ENCODE measurements around the gene GFRA4. TPM values are rescaled to one million over a fixed set of nuclear protein-coding genes. Genes with fewer than 3 reads are reported as not detected.

Gene GFRA4
- total and polyA plus RNA-seq, 2 experiments from 2014 or later, result not detected

DNA sequence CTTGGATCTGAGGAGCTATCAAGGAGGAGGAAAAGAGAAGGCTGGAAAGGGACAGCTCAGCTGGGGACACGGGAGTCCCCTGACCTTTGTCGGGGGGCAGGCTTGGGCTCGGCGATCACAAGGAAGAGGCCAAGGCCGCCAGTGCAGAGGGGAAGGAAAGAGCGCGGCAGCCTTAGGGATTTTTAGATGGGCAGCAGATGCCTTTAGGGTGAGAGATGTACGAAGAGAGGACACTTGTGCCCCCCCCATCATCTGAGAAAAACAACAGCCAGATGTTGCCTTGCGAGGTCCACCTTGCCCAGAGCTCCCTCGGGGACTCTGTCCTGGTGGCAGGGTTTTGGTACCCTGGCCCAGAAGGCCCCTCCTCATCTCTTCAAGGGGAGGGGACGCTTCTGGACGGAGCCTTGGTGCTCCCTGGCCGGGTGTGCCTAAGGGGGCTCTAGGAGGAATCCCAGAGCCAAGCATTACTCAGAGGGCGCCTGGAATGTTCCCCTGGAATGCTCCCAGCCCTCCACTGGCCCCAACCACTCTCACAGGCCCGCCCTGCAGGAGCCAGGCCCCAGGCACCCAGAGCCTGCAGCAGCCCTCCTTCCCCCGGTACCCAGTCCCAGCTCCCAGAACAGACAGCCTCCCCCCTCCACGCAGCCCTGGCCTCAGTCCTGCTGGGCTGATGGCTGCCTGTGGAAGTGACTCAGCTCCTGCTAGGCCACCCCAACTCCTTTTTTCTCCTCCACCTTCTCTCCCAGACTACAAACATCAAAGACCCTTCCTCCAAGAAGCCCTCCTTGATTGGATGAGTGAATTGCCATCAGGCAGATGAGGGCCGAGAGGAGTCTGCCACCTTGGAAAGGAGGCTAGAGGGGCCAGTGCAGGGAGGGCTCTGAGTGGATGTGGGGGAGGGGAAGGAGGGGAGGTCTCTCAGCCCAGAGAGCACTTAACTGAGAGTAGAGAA, 16.8 kb upstream of the GFRA4 start:
- no peak overlapping the region for H3K27ac ChIP-seq
- H3K4me3 ChIP-seq, result no peak overlapping the region
- no peaks in the 10 kb centered on the region for H3K9me3 ChIP-seq (ENCODE audit: low read depth)
- TF ChIP-seq, protein P1, sequence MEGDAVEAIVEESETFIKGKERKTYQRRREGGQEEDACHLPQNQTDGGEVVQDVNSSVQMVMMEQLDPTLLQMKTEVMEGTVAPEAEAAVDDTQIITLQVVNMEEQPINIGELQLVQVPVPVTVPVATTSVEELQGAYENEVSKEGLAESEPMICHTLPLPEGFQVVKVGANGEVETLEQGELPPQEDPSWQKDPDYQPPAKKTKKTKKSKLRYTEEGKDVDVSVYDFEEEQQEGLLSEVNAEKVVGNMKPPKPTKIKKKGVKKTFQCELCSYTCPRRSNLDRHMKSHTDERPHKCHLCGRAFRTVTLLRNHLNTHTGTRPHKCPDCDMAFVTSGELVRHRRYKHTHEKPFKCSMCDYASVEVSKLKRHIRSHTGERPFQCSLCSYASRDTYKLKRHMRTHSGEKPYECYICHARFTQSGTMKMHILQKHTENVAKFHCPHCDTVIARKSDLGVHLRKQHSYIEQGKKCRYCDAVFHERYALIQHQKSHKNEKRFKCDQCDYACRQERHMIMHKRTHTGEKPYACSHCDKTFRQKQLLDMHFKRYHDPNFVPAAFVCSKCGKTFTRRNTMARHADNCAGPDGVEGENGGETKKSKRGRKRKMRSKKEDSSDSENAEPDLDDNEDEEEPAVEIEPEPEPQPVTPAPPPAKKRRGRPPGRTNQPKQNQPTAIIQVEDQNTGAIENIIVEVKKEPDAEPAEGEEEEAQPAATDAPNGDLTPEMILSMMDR (IDR thresholded peaks at IDR 0.05; ENCODE audit: low read depth, low read length), result no peak
- peaks cover 32% of the 10 kb centered on the region for H3K27me3 ChIP-seq
- H3K36me3 ChIP-seq, result no peaks in the 10 kb centered on the region
- DNase-seq (ENCODE audit: low read depth in 1 of 2, low spot score in 1 of 2), result peak in 1 of 2 donors; percentile 77
- no peaks in the 10 kb centered on the region for H3K4me1 ChIP-seq (ENCODE audit: low read depth)

DNA sequence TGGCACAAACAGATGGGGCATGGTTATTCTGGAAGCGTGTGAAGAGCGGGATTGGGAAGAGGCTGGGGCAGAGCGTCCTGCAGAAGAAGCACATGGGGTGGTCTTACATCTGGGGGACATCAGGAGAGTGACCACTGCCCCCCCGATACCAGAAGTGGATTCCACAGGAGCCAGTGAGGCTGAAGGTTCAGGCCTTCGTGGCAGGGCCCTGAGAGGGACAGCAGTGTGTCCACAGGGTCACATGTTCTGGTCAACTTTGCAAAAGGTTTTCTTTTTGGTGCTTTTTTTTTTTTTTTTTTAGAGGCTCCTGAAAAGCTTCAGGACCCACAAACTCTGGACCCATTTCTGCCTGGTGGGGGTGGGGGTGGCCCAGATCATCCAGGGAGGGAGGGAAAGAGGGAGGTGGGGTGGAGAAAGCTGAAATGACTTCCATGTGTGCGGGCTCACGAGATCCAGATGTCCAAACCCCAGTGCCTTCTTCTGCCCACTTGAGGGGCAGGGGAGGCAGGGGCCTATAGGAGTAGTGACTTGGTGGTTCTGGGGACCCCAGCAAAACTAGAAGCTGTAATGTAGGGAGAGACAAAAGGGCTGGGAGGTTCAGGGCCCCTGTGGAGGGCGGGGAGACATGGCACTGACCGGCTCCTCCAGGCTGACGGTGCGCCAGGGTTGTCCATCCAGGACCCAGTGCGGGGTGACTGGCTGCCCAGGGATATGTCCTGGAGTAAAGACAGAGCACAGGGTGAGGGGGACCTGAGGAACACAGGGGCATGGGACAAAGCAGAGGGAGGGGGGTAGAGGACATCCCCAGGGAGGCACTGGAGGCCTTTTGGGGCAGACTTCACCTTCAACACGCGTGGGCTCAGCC, 15.9 kb upstream of the GFRA4 start:
- TF ChIP-seq, protein P1 (IDR thresholded peaks at IDR 0.05; ENCODE audit: low read depth, low read length), result no peak
- H3K4me3 ChIP-seq, result no peak overlapping the region

DNA sequence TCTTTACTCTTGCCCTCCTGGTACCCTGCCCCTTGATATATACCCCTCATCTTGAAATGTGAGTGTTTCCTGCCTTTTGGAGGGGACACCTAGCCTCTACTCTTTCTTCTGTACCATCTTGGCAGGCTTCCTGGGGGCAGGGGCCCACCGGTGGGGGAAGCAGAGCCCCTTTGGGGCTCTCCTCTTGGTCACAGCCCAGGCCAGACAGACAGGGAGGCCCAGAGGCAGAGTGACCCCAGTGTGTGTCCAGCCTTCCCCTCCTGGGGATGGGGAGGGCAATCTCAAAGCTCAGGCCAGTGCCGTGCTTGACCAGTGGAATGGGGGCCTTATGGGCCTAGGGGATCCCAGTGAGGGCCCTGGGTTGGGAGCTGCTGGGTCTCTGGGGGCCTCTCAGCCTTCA, 15.0 kb upstream of the GFRA4 start:
- Histone ChIP-seq H3K27me3 (peaks cover 48% of the 10 kb centered on the region), H3K4me3 (no peak overlapping the region), H3K36me3 (no peaks in the 10 kb centered on the region), H3K27ac (no peak overlapping the region), H3K4me1 (ENCODE audit: low read depth) (no peaks in the 10 kb centered on the region), H3K9me3 (ENCODE audit: low read depth) (no peaks in the 10 kb centered on the region)
- DNase-seq (ENCODE audit: low read depth in 1 of 2, low spot score in 1 of 2), result no peak
- TF ChIP-seq, protein P1 (IDR thresholded peaks at IDR 0.05; ENCODE audit: low read depth, low read length), result no peak

More for the DNA sequence above, 15.9 kb upstream of the GFRA4 start:
- Histone ChIP-seq H3K4me1 (ENCODE audit: low read depth) (no peaks in the 10 kb centered on the region), H3K27me3 (peaks cover 39% of the 10 kb centered on the region), H3K36me3 (no peaks in the 10 kb centered on the region), H3K9me3 (ENCODE audit: low read depth) (no peaks in the 10 kb centered on the region), H3K27ac (no peak overlapping the region)
- no peak for DNase-seq (ENCODE audit: low read depth in 1 of 2, low spot score in 1 of 2)

DNA sequence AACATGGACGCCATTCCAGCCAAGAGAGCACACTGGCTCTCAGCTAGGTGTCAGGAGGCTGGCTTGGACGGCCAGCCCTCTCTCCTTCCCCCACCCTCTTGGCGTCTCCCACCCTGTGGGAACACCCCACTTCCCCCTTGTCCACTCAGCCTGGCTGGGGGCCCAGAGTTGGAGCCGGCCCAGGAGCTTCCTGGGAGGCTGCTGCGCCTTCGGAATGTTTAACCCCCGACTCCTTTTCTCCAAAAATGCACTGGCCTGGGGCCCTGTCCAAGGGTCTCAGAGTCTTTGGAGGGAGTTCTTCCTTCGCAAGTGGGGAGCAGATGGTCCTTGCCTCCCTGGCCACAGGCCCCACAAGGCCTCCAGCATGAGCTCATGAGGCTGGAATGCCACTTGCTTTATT, 14.5 kb upstream of the GFRA4 start:
- DNase-seq (ENCODE audit: low read depth in 1 of 2, low spot score in 1 of 2), result peak in 1 of 2 donors; percentile 68
- peaks cover 50% of the 10 kb centered on the region for H3K27me3 ChIP-seq
- no peaks in the 10 kb centered on the region for H3K36me3 ChIP-seq
- H3K9me3 ChIP-seq (ENCODE audit: low read depth), result no peaks in the 10 kb centered on the region
- no peak overlapping the region for H3K27ac ChIP-seq
- TF ChIP-seq, protein P1 (IDR thresholded peaks at IDR 0.05; ENCODE audit: low read depth, low read length), result no peak
- no peak overlapping the region for H3K4me3 ChIP-seq
- no peaks in the 10 kb centered on the region for H3K4me1 ChIP-seq (ENCODE audit: low read depth)

DNA sequence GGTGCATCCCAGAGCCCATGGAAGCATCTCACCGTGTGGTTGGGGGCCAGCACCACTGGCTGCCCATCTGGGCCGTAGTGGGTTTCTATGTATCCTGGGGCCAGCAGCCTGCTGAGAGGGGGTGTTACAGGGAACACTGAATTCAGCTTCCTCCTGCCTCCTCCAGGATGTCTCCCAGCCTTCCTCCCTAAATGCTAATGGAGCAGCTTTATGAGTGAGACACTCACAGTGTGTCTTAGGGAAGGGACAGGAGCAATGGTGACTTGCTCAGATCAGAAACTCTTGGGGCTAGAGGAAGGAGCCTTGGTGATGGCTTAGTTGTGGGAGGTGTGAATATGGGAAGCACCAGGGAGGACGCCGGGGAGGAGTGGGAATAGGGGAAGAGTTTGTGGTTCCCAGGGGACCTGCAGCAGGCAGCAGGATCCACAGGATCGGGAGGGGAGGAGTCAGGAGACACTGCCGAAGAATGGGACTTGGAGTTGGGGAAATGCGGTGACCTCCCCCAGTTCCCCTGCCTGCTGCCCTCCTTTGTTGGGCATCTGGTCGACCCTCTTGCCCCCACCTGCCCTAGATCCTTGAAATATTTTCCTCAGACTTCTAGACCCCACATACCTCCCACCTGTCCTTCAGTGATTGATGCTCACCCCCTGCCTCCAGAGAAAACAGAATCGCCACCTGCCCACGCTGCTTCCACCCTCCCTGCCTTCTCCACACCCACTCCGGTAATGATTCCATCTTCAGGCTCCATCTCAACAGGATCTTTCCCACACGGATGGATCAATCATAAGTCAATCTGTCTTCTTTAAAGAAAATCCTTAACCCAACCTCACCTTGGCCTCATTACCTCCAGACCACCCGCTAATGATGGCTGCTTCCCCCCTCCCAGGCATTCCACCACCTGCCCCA, 12.0 kb upstream of the GFRA4 start:
- DNase-seq (ENCODE audit: low read depth in 1 of 2, low spot score in 1 of 2), result no peak
- TF ChIP-seq, protein P1 (IDR thresholded peaks at IDR 0.05; ENCODE audit: low read depth, low read length), result no peak
- H3K9me3 ChIP-seq (ENCODE audit: low read depth), result no peaks in the 10 kb centered on the region
- H3K27ac ChIP-seq, result no peak overlapping the region
- H3K4me3 ChIP-seq, result no peak overlapping the region
- peaks cover 52% of the 10 kb centered on the region for H3K27me3 ChIP-seq
- no peaks in the 10 kb centered on the region for H3K4me1 ChIP-seq (ENCODE audit: low read depth)
- no peaks in the 10 kb centered on the region for H3K36me3 ChIP-seq

Data from cardiac muscle cell (in vitro differentiated cells and primary cell).